SU-DHL-6 (cell line): ENCODE data around the gene GIGYF1.
A peak's percentile ranks its signal among the peaks of the same experiment; 100 is the strongest.

Experiments
- H2AFZ ChIP-seq: fragments of 200-600 bp; sonication (generic); 2 replicates; pipeline ENCODE4 v1.6.1; 2014; ENCODE audit warnings: low read depth, mild to moderate bottlenecking, moderate library complexity, mixed read lengths, antibody characterized with exemption, low read length; ENCODE audit not compliant: severe bottlenecking
- H3F3A ChIP-seq: fragments of 200-600 bp; shearing (Covaris generic); 2 replicates; pipeline ENCODE4 v1.6.0; 2016; ENCODE audit warnings: antibody characterized with exemption, mild to moderate bottlenecking; ENCODE audit not compliant: insufficient read depth
- H3K27ac ChIP-seq: fragments of 200-600 bp; sonication (generic); 2 replicates; pipeline ENCODE4 v1.5.1; 2016; ENCODE audit warnings: low read depth, mild to moderate bottlenecking, low read length, moderate library complexity, mixed read lengths
- H3K27me3 ChIP-seq: fragments of 200-600 bp; sonication (generic), shearing (Covaris generic); 2 replicates; pipeline ENCODE4 v1.6.0; 2014; ENCODE audit warnings: mild to moderate bottlenecking, low read length
- H3K36me3 ChIP-seq: fragments of 200-600 bp; sonication (generic); 2 replicates; pipeline ENCODE4 v1.6.1; 2014; ENCODE audit warnings: mild to moderate bottlenecking, low read length, mixed read lengths
- H3K4me2 ChIP-seq: fragments of 300-600, 200-600 bp; shearing (Covaris generic), sonication (generic); 2 replicates; pipeline ENCODE4 v1.6.0; 2014; ENCODE audit warnings: low read length, low read depth, mild to moderate bottlenecking; ENCODE audit not compliant: poor library complexity, severe bottlenecking
- H3K4me3 ChIP-seq: fragments of 200-600 bp; sonication (generic); 2 replicates; pipeline ENCODE4 v1.5.1; 2014; ENCODE audit warnings: antibody characterized with exemption, low read length, mild to moderate bottlenecking, mixed read lengths; ENCODE audit not compliant: insufficient read depth, poor library complexity, severe bottlenecking
- H3K79me2 ChIP-seq: fragments of 200-600 bp; sonication (generic); 2 replicates; pipeline ENCODE4 v1.6.1; 2014; ENCODE audit warnings: mild to moderate bottlenecking, low read length, moderate library complexity; ENCODE audit not compliant: insufficient read depth
- H3K9ac ChIP-seq: fragments of 200-600 bp; sonication (generic); 2 replicates; pipeline ENCODE4 v1.7.0; 2014; ENCODE audit warnings: mild to moderate bottlenecking, low read length
- H3K9me2 ChIP-seq: fragments of 200-600 bp; sonication (generic); replicated peaks from 2 replicates; pipeline ENCODE4 v1.6.1; 2014; ENCODE audit warnings: low read length; ENCODE audit not compliant: insufficient read depth
- H3K9me3 ChIP-seq: fragments of 200-600 bp; sonication (generic); 2 replicates; pipeline ENCODE4 v1.6.1; 2014; ENCODE audit warnings: low read length, mixed read lengths; ENCODE audit not compliant: insufficient read depth
- H4K20me1 ChIP-seq: fragments of 200-600 bp; sonication (generic); 2 replicates; pipeline ENCODE4 v1.6.1; 2014; ENCODE audit warnings: low read depth, mild to moderate bottlenecking, antibody characterized with exemption, low read length, moderate library complexity, mixed read lengths
- CTCF ChIP-seq: fragments of 200-600 bp; sonication (generic); IDR thresholded peaks from one replicate; pipeline ENCODE4 v1.5.1; 2017; ENCODE audit warnings: antibody characterized with exemption, mild to moderate bottlenecking, low read length, moderate library complexity; ENCODE audit not compliant: insufficient read depth, poor library complexity, severe bottlenecking
- EZH2phosphoT487 ChIP-seq: fragments of 200-600 bp; sonication (generic), shearing (Covaris generic); conservative IDR thresholded peaks from 2 replicates; pipeline ENCODE4 v1.6.1; 2018; ENCODE audit warnings: mild to moderate bottlenecking, antibody characterized with exemption, low read length, moderate library complexity, mixed read lengths

GIGYF1 gene

GRCh38 chr7:100639995-100640516 lies 54.0 kb downstream of the GIGYF1 start:
- H3K9me2 ChIP-seq, result no peaks in the 10 kb centered on the region
- H3K27ac ChIP-seq, result no peak overlapping the region
- no peak overlapping the region for H3K4me2 ChIP-seq

GRCh38 chr7:100632951-100633717 lies 60.9 kb downstream of the GIGYF1 start:
- H3K27me3 ChIP-seq, result no peaks in the 10 kb centered on the region
- no peaks in the 10 kb centered on the region for H3K9me2 ChIP-seq
- H3K36me3 ChIP-seq, result 0 out of 2 replicates have a peak, but pooled peaks cover 2% of the 10 kb centered on the region
- no peaks in the 10 kb centered on the region for H4K20me1 ChIP-seq
- no peaks in the 10 kb centered on the region for H3K9me3 ChIP-seq
- H3F3A ChIP-seq, result peaks cover 18% of the 10 kb centered on the region
- no peaks in the 10 kb centered on the region for H3K79me2 ChIP-seq
- peak overlapping the region; percentile 58 for H3K27ac ChIP-seq
- peak overlapping the region; percentile 91 for H2AFZ ChIP-seq
- peak overlapping the region; percentile 63 for H3K4me3 ChIP-seq
- peak overlapping the region; percentile 86 for H3K9ac ChIP-seq
- H3K4me2 ChIP-seq, result peak overlapping the region; percentile 68
- TF ChIP-seq CTCF (peak; percentile 59), EZH2phosphoT487 (no peak)

More at GRCh38 chr7:100639995-100640516, 54.0 kb downstream of the GIGYF1 start:
- H3K36me3 ChIP-seq, result 0 out of 2 replicates have a peak, but pooled peaks cover 2% of the 10 kb centered on the region
- H3K27me3 ChIP-seq, result no peaks in the 10 kb centered on the region
- no peak overlapping the region for H3K4me3 ChIP-seq
- H3K9ac ChIP-seq, result no peak overlapping the region
- no peaks in the 10 kb centered on the region for H3K79me2 ChIP-seq
- no peak overlapping the region for H2AFZ ChIP-seq
- H3K9me3 ChIP-seq, result no peaks in the 10 kb centered on the region
- no peaks in the 10 kb centered on the region for H4K20me1 ChIP-seq
- no peak for TF ChIP-seq CTCF
- TF ChIP-seq EZH2phosphoT487, result no peak
- no peaks in the 10 kb centered on the region for H3F3A ChIP-seq

- H3K27ac ChIP-seq, result no peak overlapping the region
- no peak for TF ChIP-seq EZH2phosphoT487
- TF ChIP-seq CTCF, result no peak
- no peaks in the 10 kb centered on the region for H3K27me3 ChIP-seq
- no peak overlapping the region for H3K4me2 ChIP-seq
- no peak overlapping the region for H2AFZ ChIP-seq
- H3K4me3 ChIP-seq, result no peak overlapping the region
- no peak overlapping the region for H3K9ac ChIP-seq
- no peaks in the 10 kb centered on the region for H3K9me2 ChIP-seq
- H4K20me1 ChIP-seq, result no peaks in the 10 kb centered on the region
- no peaks in the 10 kb centered on the region for H3K79me2 ChIP-seq
- H3F3A ChIP-seq, result peaks cover 18% of the 10 kb centered on the region
- no peaks in the 10 kb centered on the region for H3K36me3 ChIP-seq
- no peaks in the 10 kb centered on the region for H3K9me3 ChIP-seq
Observed at GRCh38 chr7:100630066-100630465, 64.0 kb downstream of the GIGYF1 start.
